Vagina (tissue), 2 donors: Measurements from ENCODE around the gene GAA.

Experiments
- POLR2AphosphoS5 ChIP-seq, 2 donors: sonication (generic); formaldehyde crosslinking; IDR thresholded peaks; one replicate each; pipeline ENCODE4 v1.9.0; 2017; ENCODE audit warnings: antibody characterized with exemption in 2 of 2, mild to moderate bottlenecking in 2 of 2, low read depth in 1 of 2; ENCODE audit not compliant: insufficient read depth in 1 of 2
- TF ChIP-seq, protein P1 (sequence below), 3 experiments: fragments of 450-650 bp in 2 of 3; fragments of 200-600 bp in 1 of 3; sonication (generic) in 1 of 3; IDR thresholded peaks; one replicate each; pipeline ENCODE4 v1.5.1; 2017 to 2019; ENCODE audit warnings: antibody characterized with exemption in 3 of 3, mild to moderate bottlenecking in 2 of 3, moderate library complexity in 2 of 3

DNA sequence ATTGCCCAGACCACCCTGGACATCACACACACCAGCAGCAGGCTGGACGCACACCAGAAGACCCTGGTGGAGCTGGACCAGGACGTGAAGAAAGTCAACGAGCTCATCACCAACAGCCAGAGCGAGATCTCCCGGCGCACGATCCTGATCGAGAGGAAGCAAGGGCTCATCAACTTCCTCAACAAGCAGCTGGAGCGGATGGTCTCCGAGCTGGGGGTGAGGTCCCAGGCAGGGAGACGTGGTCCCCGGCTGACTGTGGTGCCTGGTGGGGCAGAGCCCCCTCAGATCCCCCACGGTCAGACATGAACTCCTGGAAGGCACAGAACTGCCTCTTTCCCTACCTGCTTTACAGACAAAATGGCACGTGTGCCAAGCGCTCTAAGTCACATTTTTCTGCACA is 16.6 kb upstream of the GAA start:
- no peak for TF ChIP-seq POLR2AphosphoS5 (IDR thresholded peaks at IDR 0.05; ENCODE audit: insufficient read depth in 1 of 2, low read depth in 1 of 2)
- TF ChIP-seq, protein P1, sequence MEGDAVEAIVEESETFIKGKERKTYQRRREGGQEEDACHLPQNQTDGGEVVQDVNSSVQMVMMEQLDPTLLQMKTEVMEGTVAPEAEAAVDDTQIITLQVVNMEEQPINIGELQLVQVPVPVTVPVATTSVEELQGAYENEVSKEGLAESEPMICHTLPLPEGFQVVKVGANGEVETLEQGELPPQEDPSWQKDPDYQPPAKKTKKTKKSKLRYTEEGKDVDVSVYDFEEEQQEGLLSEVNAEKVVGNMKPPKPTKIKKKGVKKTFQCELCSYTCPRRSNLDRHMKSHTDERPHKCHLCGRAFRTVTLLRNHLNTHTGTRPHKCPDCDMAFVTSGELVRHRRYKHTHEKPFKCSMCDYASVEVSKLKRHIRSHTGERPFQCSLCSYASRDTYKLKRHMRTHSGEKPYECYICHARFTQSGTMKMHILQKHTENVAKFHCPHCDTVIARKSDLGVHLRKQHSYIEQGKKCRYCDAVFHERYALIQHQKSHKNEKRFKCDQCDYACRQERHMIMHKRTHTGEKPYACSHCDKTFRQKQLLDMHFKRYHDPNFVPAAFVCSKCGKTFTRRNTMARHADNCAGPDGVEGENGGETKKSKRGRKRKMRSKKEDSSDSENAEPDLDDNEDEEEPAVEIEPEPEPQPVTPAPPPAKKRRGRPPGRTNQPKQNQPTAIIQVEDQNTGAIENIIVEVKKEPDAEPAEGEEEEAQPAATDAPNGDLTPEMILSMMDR (IDR thresholded peaks at IDR 0.05): no peak
